Liver (tissue), 3 donors: Measurements from ENCODE around the gene NR4A2.

ENCODE experiments used
- EGR1 ChIP-seq, 2 donors: IDR thresholded peaks; 2 replicates each; pipeline ENCODE4 v1.6.1; 2016 to 2018; ENCODE audit warnings: antibody characterized with exemption in 2 of 2, low read depth in 2 of 2
- FOXA1 ChIP-seq: IDR thresholded peaks from 2 replicates; pipeline ENCODE4 v1.6.1; 2016; ENCODE audit warnings: antibody characterized with exemption
- GABPA ChIP-seq, 2 donors: IDR thresholded peaks in 1 of 2; conservative IDR thresholded peaks in 1 of 2; 2 replicates each; pipeline ENCODE4 v1.6.1; 2016; ENCODE audit warnings: antibody characterized with exemption in 2 of 2, mild to moderate bottlenecking in 1 of 2, moderate library complexity in 1 of 2
- JUND ChIP-seq, 2 donors: IDR thresholded peaks; 2 replicates each; pipeline ENCODE4 v1.6.1; 2016; ENCODE audit warnings: antibody characterized with exemption in 2 of 2
- NR2F2 ChIP-seq: IDR thresholded peaks from 2 replicates; pipeline ENCODE4 v1.6.1; 2016; ENCODE audit warnings: antibody characterized with exemption
- RAD21 ChIP-seq, 2 donors: IDR thresholded peaks; 2 replicates each; pipeline ENCODE4 v1.6.1; 2016; ENCODE audit warnings: antibody characterized with exemption in 2 of 2, mild to moderate bottlenecking in 2 of 2
- TAF1 ChIP-seq: conservative IDR thresholded peaks from 2 replicates; pipeline ENCODE4 v1.6.1; 2016; ENCODE audit warnings: antibody characterized with exemption, mild to moderate bottlenecking
- TF ChIP-seq, protein P1 (sequence below): fragments of 150-350 bp; IDR thresholded peaks from 2 replicates; pipeline ENCODE4 v1.5.1; 2017; ENCODE audit warnings: improper control_type of control experiment, low read depth, low read length; ENCODE audit not compliant: missing input control
- TF ChIP-seq, protein P2 (sequence below): IDR thresholded peaks from 2 replicates; pipeline ENCODE4 v1.6.1; 2016; ENCODE audit warnings: antibody characterized with exemption
- TF ChIP-seq, protein P3 (sequence below): IDR thresholded peaks from 2 replicates; pipeline ENCODE4 v1.6.1; 2016; ENCODE audit warnings: antibody characterized with exemption
- donor health status: healthy.
- donor health status: healthy.

DNA sequence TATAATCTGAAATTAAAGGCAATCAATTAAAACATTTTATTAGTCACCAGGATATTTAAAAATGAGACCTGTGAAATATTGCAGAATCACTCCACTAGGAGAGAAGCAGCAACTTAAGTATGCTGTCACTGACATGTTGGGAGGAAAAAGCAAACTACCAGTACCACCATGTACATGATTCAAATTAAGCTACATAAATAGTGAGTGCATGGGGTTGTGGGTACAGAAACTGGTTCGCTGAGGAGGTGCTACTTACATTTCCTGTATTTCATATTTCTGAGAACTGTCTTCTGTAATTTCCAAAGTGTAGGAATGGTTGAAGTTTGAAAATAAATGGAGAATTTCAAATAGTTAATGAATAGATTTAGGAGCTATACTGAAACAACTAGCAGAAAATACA is 7.9 kb upstream of the NR4A2 start:
- TF ChIP-seq FOXA1, result no peak
- TF ChIP-seq, protein P1, sequence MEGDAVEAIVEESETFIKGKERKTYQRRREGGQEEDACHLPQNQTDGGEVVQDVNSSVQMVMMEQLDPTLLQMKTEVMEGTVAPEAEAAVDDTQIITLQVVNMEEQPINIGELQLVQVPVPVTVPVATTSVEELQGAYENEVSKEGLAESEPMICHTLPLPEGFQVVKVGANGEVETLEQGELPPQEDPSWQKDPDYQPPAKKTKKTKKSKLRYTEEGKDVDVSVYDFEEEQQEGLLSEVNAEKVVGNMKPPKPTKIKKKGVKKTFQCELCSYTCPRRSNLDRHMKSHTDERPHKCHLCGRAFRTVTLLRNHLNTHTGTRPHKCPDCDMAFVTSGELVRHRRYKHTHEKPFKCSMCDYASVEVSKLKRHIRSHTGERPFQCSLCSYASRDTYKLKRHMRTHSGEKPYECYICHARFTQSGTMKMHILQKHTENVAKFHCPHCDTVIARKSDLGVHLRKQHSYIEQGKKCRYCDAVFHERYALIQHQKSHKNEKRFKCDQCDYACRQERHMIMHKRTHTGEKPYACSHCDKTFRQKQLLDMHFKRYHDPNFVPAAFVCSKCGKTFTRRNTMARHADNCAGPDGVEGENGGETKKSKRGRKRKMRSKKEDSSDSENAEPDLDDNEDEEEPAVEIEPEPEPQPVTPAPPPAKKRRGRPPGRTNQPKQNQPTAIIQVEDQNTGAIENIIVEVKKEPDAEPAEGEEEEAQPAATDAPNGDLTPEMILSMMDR, result no peak
- TF ChIP-seq EGR1 (IDR thresholded peaks at IDR 0.05; ENCODE audit: low read depth in 2 of 2), result no peak
- no peak for TF ChIP-seq JUND (IDR thresholded peaks at IDR 0.05)
- no peak for TF ChIP-seq GABPA (IDR thresholded peaks at IDR 0.05 in 1 of 2, conservative IDR thresholded peaks at IDR 0.05 in 1 of 2)
- TF ChIP-seq, protein P2, sequence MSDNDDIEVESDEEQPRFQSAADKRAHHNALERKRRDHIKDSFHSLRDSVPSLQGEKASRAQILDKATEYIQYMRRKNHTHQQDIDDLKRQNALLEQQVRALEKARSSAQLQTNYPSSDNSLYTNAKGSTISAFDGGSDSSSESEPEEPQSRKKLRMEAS, result no peak
- TF ChIP-seq, protein P3, sequence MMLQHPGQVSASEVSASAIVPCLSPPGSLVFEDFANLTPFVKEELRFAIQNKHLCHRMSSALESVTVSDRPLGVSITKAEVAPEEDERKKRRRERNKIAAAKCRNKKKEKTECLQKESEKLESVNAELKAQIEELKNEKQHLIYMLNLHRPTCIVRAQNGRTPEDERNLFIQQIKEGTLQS, result no peak
- no peak for TF ChIP-seq RAD21 (IDR thresholded peaks at IDR 0.05)
- TF ChIP-seq TAF1, result no peak
- TF ChIP-seq NR2F2, result no peak
